GM19099 (cell line): ENCODE data around the gene DNAJB8.

Experiments used
- POLR2A ChIP-seq: IDR thresholded peaks from 3 replicates; pipeline ENCODE4 v1.6.1; 2011; ENCODE audit warnings: low read depth; ENCODE audit not compliant: insufficient read length; ENCODE audit errors: extremely low read depth

DNAJB8 gene

GRCh38 chr3:128453501-128454309 lies 13.0 kb downstream of the DNAJB8 start:
- no peak for TF ChIP-seq POLR2A

- no peak for TF ChIP-seq POLR2A
These were observed 13.9 kb downstream of the DNAJB8 start for GRCh38 chr3:128452678-128453275.

GRCh38 chr3:128452120-128452519 lies 14.6 kb downstream of the DNAJB8 start:
- TF ChIP-seq POLR2A = no peak

GRCh38 chr3:128449111-128449638 lies 17.5 kb downstream of the DNAJB8 start:
- no peak for TF ChIP-seq POLR2A

GRCh38 chr3:128448491-128448890 lies 18.2 kb downstream of the DNAJB8 start:
- TF ChIP-seq POLR2A = no peak

- no peak for TF ChIP-seq POLR2A
These were observed 19.1 kb downstream of the DNAJB8 start for GRCh38 chr3:128447561-128448013.

- TF ChIP-seq POLR2A = no peak
These were observed 19.9 kb downstream of the DNAJB8 start for GRCh38 chr3:128446821-128447220.

GRCh38 chr3:128445357-128445756 lies 21.3 kb downstream of the DNAJB8 start:
- no peak for TF ChIP-seq POLR2A

- TF ChIP-seq POLR2A = no peak
These were observed 22.9 kb downstream of the DNAJB8 start for GRCh38 chr3:128443771-128444170.

- TF ChIP-seq POLR2A = no peak
These were observed 23.7 kb downstream of the DNAJB8 start for GRCh38 chr3:128442949-128443348.

- no peak for TF ChIP-seq POLR2A
These were observed 24.6 kb downstream of the DNAJB8 start for GRCh38 chr3:128442070-128442469.

- no peak for TF ChIP-seq POLR2A
These were observed 27.5 kb downstream of the DNAJB8 start for GRCh38 chr3:128439226-128439625.

GRCh38 chr3:128438488-128439072 lies 28.1 kb downstream of the DNAJB8 start:
- no peak for TF ChIP-seq POLR2A

- no peak for TF ChIP-seq POLR2A
These were observed 30.5 kb downstream of the DNAJB8 start for GRCh38 chr3:128436214-128436613.

- TF ChIP-seq POLR2A = no peak
These were observed 31.1 kb downstream of the DNAJB8 start for GRCh38 chr3:128435561-128435960.

- no peak for TF ChIP-seq POLR2A
These were observed 31.6 kb downstream of the DNAJB8 start for GRCh38 chr3:128435058-128435457.
